ENCODE results near the gene DNAJA3.

The DNAJA3 gene

DNA sequence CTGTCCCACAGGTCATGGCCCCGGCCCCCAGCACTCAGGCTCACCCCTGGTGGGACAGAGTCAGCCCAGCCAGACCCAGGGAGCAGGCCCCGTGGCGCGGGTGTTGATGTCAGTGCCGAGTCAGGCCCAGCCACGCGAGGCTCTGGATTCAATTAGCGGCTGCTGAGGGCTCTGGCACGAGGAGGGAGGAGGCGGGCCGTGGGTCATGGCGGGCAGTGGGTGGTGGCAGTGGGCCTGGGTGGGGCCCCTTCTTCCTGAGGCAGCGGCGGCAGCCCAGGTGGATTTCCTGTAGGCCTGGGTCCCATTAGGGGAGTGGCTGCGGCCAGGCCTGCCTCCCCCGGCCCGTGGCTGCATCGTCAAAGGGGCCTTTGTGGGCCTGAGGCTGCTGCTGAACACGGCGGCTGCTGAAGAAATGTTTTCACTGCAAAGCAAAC is 41.1 kb upstream of the DNAJA3 start:
- no peak for DNase-seq (ENCODE audit: low read depth)
- H3K4me3 ChIP-seq (ENCODE audit: low read depth, low read length) = no peak overlapping the region
- TF ChIP-seq, protein P1, sequence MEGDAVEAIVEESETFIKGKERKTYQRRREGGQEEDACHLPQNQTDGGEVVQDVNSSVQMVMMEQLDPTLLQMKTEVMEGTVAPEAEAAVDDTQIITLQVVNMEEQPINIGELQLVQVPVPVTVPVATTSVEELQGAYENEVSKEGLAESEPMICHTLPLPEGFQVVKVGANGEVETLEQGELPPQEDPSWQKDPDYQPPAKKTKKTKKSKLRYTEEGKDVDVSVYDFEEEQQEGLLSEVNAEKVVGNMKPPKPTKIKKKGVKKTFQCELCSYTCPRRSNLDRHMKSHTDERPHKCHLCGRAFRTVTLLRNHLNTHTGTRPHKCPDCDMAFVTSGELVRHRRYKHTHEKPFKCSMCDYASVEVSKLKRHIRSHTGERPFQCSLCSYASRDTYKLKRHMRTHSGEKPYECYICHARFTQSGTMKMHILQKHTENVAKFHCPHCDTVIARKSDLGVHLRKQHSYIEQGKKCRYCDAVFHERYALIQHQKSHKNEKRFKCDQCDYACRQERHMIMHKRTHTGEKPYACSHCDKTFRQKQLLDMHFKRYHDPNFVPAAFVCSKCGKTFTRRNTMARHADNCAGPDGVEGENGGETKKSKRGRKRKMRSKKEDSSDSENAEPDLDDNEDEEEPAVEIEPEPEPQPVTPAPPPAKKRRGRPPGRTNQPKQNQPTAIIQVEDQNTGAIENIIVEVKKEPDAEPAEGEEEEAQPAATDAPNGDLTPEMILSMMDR (conservative IDR thresholded peaks at IDR 0.05; ENCODE audit: low read depth, low read length) = no peak

GRCh38 chr16:4385066-4385788 is 40.4 kb upstream of the DNAJA3 start:
- H3K4me3 ChIP-seq (ENCODE audit: low read depth, low read length) = no peak overlapping the region
- TF ChIP-seq, protein P1 (conservative IDR thresholded peaks at IDR 0.05; ENCODE audit: low read depth, low read length) = no peak
- no peak for DNase-seq (ENCODE audit: low read depth)

GRCh38 chr16:4385789-4386450 is 39.7 kb upstream of the DNAJA3 start:
- H3K4me3 ChIP-seq (ENCODE audit: low read depth, low read length) = no peak overlapping the region
- DNase-seq (ENCODE audit: low read depth) = no peak
- TF ChIP-seq, protein P1 (conservative IDR thresholded peaks at IDR 0.05; ENCODE audit: low read depth, low read length) = no peak

DNA sequence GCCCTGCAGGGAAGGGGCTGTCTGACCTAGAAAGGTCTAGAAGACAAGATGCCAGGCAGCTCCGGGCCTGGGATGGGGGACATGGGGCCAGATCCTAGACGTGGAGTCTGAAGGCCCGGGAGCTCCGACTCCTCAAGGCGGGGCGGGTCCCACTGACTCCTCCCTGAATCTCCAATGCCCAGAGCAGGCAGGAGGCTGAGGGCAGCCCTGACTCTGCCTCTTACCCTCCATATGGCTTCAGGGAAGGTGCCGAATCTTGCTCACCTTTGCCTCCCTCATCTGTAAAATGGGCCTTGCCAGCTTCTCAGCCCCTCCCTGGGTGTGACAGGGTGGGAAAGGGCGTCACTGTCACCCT is 39.2 kb upstream of the DNAJA3 start:
- H3K4me3 ChIP-seq (ENCODE audit: low read depth, low read length) = no peak overlapping the region
- no peak for DNase-seq (ENCODE audit: low read depth)
- TF ChIP-seq, protein P1 (conservative IDR thresholded peaks at IDR 0.05; ENCODE audit: low read depth, low read length) = no peak

DNA sequence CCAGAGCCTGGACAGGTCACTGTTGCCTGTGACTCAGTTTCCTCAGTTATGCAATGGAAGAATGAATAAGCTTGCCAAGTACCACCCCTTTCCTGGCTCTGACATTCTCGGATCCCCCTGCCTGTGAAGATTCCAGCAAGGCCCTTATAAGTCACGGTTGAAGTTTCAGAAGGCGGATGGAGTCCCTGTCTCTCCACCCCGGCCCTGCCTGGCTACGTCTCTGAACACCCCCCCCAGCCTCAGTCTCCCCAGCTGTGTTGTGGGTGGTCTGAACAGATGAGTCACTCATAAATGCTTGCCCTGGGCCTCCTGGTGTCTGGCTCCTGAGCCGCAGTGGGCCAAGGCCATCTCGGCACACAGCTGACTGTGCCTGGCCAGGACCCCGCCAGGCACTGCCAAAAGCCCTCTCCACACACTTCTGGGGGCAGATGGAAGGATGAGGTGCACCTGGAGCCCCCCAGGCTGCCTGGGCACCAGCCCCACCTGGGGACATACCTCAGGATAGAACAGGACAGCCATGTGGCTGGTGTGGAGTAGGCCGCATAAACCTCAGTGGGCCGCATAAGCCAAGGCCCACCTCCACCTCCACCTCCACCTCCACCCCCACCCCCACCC is 38.6 kb upstream of the DNAJA3 start:
- TF ChIP-seq, protein P1 (conservative IDR thresholded peaks at IDR 0.05; ENCODE audit: low read depth, low read length) = no peak
- H3K4me3 ChIP-seq (ENCODE audit: low read depth, low read length) = no peak overlapping the region
- DNase-seq (ENCODE audit: low read depth) = peak; percentile 58

DNA sequence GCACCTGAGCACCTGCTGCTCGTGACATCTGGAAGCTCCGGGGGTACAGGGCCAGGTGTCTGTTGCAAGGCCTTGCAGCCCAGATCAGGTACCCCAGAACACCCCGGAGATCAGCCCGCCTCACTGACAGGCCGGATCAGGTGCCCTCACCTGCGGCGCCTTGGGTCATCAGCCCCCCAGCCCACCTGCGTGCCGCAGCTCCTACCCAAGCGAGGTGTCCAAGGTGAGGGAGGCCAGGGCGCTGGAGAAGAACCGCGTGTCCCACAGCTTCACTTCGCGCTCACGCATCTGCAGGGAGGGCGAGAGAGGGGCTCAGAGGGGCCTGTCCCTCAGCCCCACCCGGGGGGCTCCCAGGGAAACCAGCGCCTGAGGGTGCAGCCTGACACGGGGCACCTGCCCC is 37.9 kb upstream of the DNAJA3 start:
- no peak overlapping the region for H3K4me3 ChIP-seq (ENCODE audit: low read depth, low read length)
- DNase-seq (ENCODE audit: low read depth) = no peak
- TF ChIP-seq, protein P1 (conservative IDR thresholded peaks at IDR 0.05; ENCODE audit: low read depth, low read length) = no peak

Data from choroid plexus epithelial cell (primary cell).